ENCODE measurements around the gene KIAA1671.
"Not testable (repeated sequence)": the region's sequence is repeated elsewhere in the genome, so short reads cannot be mapped to it uniquely, and the experiment has no call there.

The KIAA1671 gene

GRCh38 chr22:25203082-25203481, 250.6 kb downstream of the KIAA1671 start:
- DNase-seq, result no peak

GRCh38 chr22:25204547-25204946, 252.0 kb downstream of the KIAA1671 start:
- DNase-seq, result not testable (repeated sequence)

GRCh38 chr22:25205847-25206246, 253.3 kb downstream of the KIAA1671 start:
- DNase-seq, result no peak

- no peak for DNase-seq
Observed at GRCh38 chr22:25206998-25207397, 254.5 kb downstream of the KIAA1671 start.

- no peak for DNase-seq
Observed at GRCh38 chr22:25207553-25208157, 255.1 kb downstream of the KIAA1671 start.

- DNase-seq, result no peak
Observed at GRCh38 chr22:25208328-25208727, 255.8 kb downstream of the KIAA1671 start.

- DNase-seq, result no peak
Observed at GRCh38 chr22:25208743-25209505, 256.4 kb downstream of the KIAA1671 start.

GRCh38 chr22:25210793-25211192, 258.3 kb downstream of the KIAA1671 start:
- no peak for DNase-seq

- DNase-seq, result no peak
Observed at GRCh38 chr22:25212337-25212736, 259.8 kb downstream of the KIAA1671 start.

GRCh38 chr22:25213221-25213620, 260.7 kb downstream of the KIAA1671 start:
- no peak for DNase-seq

- DNase-seq, result no peak
Observed at GRCh38 chr22:25216230-25216629, 263.7 kb downstream of the KIAA1671 start.

GRCh38 chr22:25219211-25219689, 266.7 kb downstream of the KIAA1671 start, which contains the start of gene CRYBB2:
Gene CRYBB2, plus strand, starts transcription at chr22:25219639. Its CDS starts 1,791 bp downstream, at chr22:25221430.
- no peak for DNase-seq

GRCh38 chr22:25219948-25220442, 267.5 kb downstream of the KIAA1671 start:
- no peak for DNase-seq

- DNase-seq, result no peak
Observed at GRCh38 chr22:25221790-25222189, 269.3 kb downstream of the KIAA1671 start.

GRCh38 chr22:25223269-25223850, 270.8 kb downstream of the KIAA1671 start:
- DNase-seq, result no peak

GRCh38 chr22:25228822-25229221, 276.3 kb downstream of the KIAA1671 start:
- DNase-seq, result no peak

GRCh38 chr22:25230760-25231159, 278.2 kb downstream of the KIAA1671 start:
- not testable (repeated sequence) for DNase-seq

GRCh38 chr22:25232301-25232700, 279.8 kb downstream of the KIAA1671 start:
- no peak for DNase-seq

- DNase-seq, result not testable (repeated sequence)
Observed at GRCh38 chr22:25233706-25234105, 281.2 kb downstream of the KIAA1671 start.

- DNase-seq, result peak; percentile 58 to 87 (median 66)
Observed at GRCh38 chr22:25235547-25236290, 283.2 kb downstream of the KIAA1671 start.

GRCh38 chr22:25236417-25236816, 283.9 kb downstream of the KIAA1671 start:
- no peak for DNase-seq

GRCh38 chr22:25237503-25237902, 285.0 kb downstream of the KIAA1671 start:
- DNase-seq, result no peak

- not testable (repeated sequence) for DNase-seq
Observed at GRCh38 chr22:25238058-25238457, 285.5 kb downstream of the KIAA1671 start.

Measured in suppressor macrophage (primary cell).